GM23338 (cell line): ENCODE results near the gene ENOX1. TPM values are rescaled to one million over a fixed set of nuclear protein-coding genes. Genes with fewer than 3 reads are reported as not detected.

ENCODE experiments used
- ATAC-seq: fragments of 200-7000 bp; cut with Tn5 transposase; 3 replicates; pipeline ENCODE4 v1.9.1; 2020
- DNase-seq: peaks from one replicate; pipeline ENCODE4 v3.0.0-alpha.2; 2015; ENCODE audit warnings: low spot score
- H2AFZ ChIP-seq: fragments of 200-600 bp; sonication (generic); 2 replicates; pipeline ENCODE4 v1.8.0; 2016; ENCODE audit warnings: antibody characterized with exemption, mild to moderate bottlenecking, moderate library complexity
- H3F3A ChIP-seq: fragments of 200-600 bp; sonication (generic); replicated peaks from 2 replicates; pipeline ENCODE4 v1.8.0; 2017; ENCODE audit warnings: antibody characterized with exemption, mixed run types, low read depth
- H3K27ac ChIP-seq: fragments of 200-600 bp; sonication (generic); 2 replicates; pipeline ENCODE4 v1.6.1; 2016; ENCODE audit warnings: low read depth
- H3K27me3 ChIP-seq: fragments of 200-600 bp; sonication (generic); 2 replicates; pipeline ENCODE4 v1.8.0; 2016; ENCODE audit warnings: mild to moderate bottlenecking, mixed run types, moderate library complexity; ENCODE audit not compliant: insufficient read depth
- H3K36me3 ChIP-seq: fragments of 200-600 bp; sonication (generic); 2 replicates; pipeline ENCODE4 v1.8.0; 2016; ENCODE audit warnings: mild to moderate bottlenecking; ENCODE audit not compliant: insufficient read depth
- H3K4me1 ChIP-seq: fragments of 200-600 bp; sonication (generic); 2 replicates; pipeline ENCODE4 v1.8.0; 2016; ENCODE audit warnings: mild to moderate bottlenecking, moderate library complexity; ENCODE audit not compliant: insufficient read depth
- H3K4me2 ChIP-seq: fragments of 200-600 bp; sonication (generic); 2 replicates; pipeline ENCODE4 v1.7.1; 2017; ENCODE audit warnings: mixed run types
- H3K4me3 ChIP-seq: fragments of 200-600 bp; sonication (generic); 2 replicates; pipeline ENCODE4 v1.6.1; 2016; ENCODE audit warnings: mixed run types
- H3K79me2 ChIP-seq: fragments of 200-600 bp; sonication (generic); replicated peaks from 2 replicates; pipeline ENCODE4 v1.8.0; 2017; ENCODE audit warnings: mild to moderate bottlenecking; ENCODE audit not compliant: insufficient read depth
- H3K9me2 ChIP-seq: fragments of 200-600 bp; sonication (generic); 2 replicates; pipeline ENCODE4 v1.8.0; 2017; ENCODE audit not compliant: insufficient read depth
- H4K20me1 ChIP-seq: fragments of 200-600 bp; sonication (generic); replicated peaks from 2 replicates; pipeline ENCODE4 v1.8.0; 2017; ENCODE audit warnings: mild to moderate bottlenecking; ENCODE audit not compliant: insufficient read depth
- H3K27ac Mint-ChIP-seq: 2 replicates; pipeline ENCODE4 v1.8.0; 2020; ENCODE audit warnings: inconsistent platforms, mild to moderate bottlenecking, moderate library complexity, mixed read lengths
- H3K27me3 Mint-ChIP-seq: 3 replicates; pipeline ENCODE4 v1.8.0; 2022; ENCODE audit warnings: low read depth, mild to moderate bottlenecking, moderate library complexity, mixed read lengths, inconsistent platforms; ENCODE audit not compliant: insufficient read depth, poor library complexity
- H3K36me3 Mint-ChIP-seq: 3 replicates; pipeline ENCODE4 v1.8.0; 2021; ENCODE audit warnings: low read depth, mild to moderate bottlenecking, inconsistent platforms, moderate library complexity, mixed read lengths
- H3K4me1 Mint-ChIP-seq: 3 replicates; pipeline ENCODE4 v1.8.0; 2020; ENCODE audit warnings: mild to moderate bottlenecking, inconsistent platforms, mixed read lengths
- H3K4me3 Mint-ChIP-seq: 3 replicates; pipeline ENCODE4 v1.8.0; 2021; ENCODE audit warnings: moderate library complexity, mild to moderate bottlenecking, inconsistent platforms, mixed read lengths
- H3K9me3 Mint-ChIP-seq: 3 replicates; pipeline ENCODE4 v1.8.0; 2020; ENCODE audit warnings: moderate library complexity, mild to moderate bottlenecking, inconsistent platforms, mixed read lengths
- CREB1 ChIP-seq: fragments of 250-450 bp; sonication (Bioruptor Pico); IDR thresholded peaks from 2 replicates; pipeline ENCODE4 v1.5.0; 2020; ENCODE audit warnings: low read depth, mild to moderate bottlenecking, moderate library complexity
- JUNB ChIP-seq: IDR thresholded peaks from one replicate; pipeline ENCODE4 v1.6.1; 2016; ENCODE audit warnings: antibody characterized with exemption; ENCODE audit not compliant: unreplicated experiment
- NANOG ChIP-seq: IDR thresholded peaks from 2 replicates; pipeline ENCODE4 v1.6.1; 2016; ENCODE audit warnings: antibody characterized with exemption, borderline replicate concordance
- POLR2AphosphoS5 ChIP-seq: IDR thresholded peaks from 2 replicates; pipeline ENCODE4 v1.6.1; 2016; ENCODE audit warnings: antibody characterized with exemption, low read depth
- REST ChIP-seq: IDR thresholded peaks from one replicate; pipeline ENCODE4 v1.6.1; 2018; ENCODE audit warnings: antibody characterized with exemption; ENCODE audit not compliant: unreplicated experiment
- ZNF462 ChIP-seq: fragments of 250-450 bp; sonication (Bioruptor Pico); IDR thresholded peaks from 2 replicates; pipeline ENCODE4 v1.5.0; 2020; ENCODE audit warnings: mild to moderate bottlenecking, moderate library complexity
- polyA plus RNA-seq: library from polyadenylated mRNA; unstranded; fragments of >200 nt; fragmentation: Nextera tagmentation; extraction: Ambion mirVana; gene quantifications from 2 replicates; pipeline ENCODE4 v1.2.1, GENCODE V29; 2016
- total RNA-seq: library from RNA; depleted of rRNA; stranded (reverse); fragments of >200 nt; shearing (Covaris generic); gene quantifications from 2 replicates; pipeline ENCODE4 v1.2.3, GENCODE V29; 2014

ENOX1 gene
- total and polyA plus RNA-seq, 2 experiments from 2014 or later = 0.66 to 0.81 TPM

GRCh38 chr13:43766725-43767124 lies 20.0 kb downstream of the ENOX1 start (continued):
- TF ChIP-seq ZNF462 (CRISPR knock-in tag) = no peak
- TF ChIP-seq JUNB = no peak
- no peak for TF ChIP-seq CREB1 (CRISPR knock-in tag)
- TF ChIP-seq NANOG = no peak

GRCh38 chr13:43764349-43764748 lies 22.4 kb downstream of the ENOX1 start:
- H3K27ac Mint-ChIP-seq = no peak overlapping the region
- Histone ChIP-seq H2AFZ (no peak overlapping the region), H3F3A (no peaks in the 10 kb centered on the region), H3K4me3 (no peak overlapping the region), H3K79me2 (no peaks in the 10 kb centered on the region), H3K27ac (no peak overlapping the region), H3K9me2 (no peaks in the 10 kb centered on the region), H4K20me1 (no peaks in the 10 kb centered on the region), H3K4me2 (no peak overlapping the region), H3K36me3 (no peaks in the 10 kb centered on the region), H3K4me1 (peaks cover 11% of the 10 kb centered on the region), H3K27me3 (no peaks in the 10 kb centered on the region)
- no peaks in the 10 kb centered on the region for H3K27me3 Mint-ChIP-seq
- DNase-seq = no peak
- peaks cover 24% of the 10 kb centered on the region for H3K4me1 Mint-ChIP-seq
- no peak for ATAC-seq
- H3K36me3 Mint-ChIP-seq = no peaks in the 10 kb centered on the region
- no peaks in the 10 kb centered on the region for H3K9me3 Mint-ChIP-seq
- no peak overlapping the region for H3K4me3 Mint-ChIP-seq
- TF ChIP-seq CREB1 (CRISPR knock-in tag) (no peak), ZNF462 (CRISPR knock-in tag) (no peak), POLR2AphosphoS5 (no peak), REST (no peak)
